ENCODE data around the gene FAM120A. TPM values are rescaled to one million over a fixed set of nuclear protein-coding genes. Genes with fewer than 3 reads are reported as not detected.
A peak's percentile ranks its signal among the peaks of the same experiment; 100 is the strongest.

Gene FAM120A
- total RNA-seq, 2 donors from 2014 or later = 38.3 to 46.1 TPM

DNA sequence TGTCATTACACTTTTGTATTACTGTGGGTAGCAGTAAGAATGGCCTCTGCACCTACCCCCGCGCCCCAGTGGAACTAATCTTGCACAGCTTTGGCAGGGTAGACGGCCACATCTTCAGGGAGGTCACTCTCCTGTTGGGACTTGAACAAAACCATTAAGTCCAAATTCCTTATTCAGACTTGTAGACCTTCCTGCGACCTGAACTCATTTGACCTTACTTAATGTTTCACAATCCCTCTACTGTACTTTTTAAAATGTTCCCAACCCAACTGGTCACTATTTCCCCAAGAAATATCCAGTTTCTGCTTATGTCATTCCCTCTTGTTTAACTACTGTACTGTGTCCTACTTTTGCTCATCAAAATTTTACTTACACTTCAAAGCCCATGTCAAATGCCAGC is 7.2 kb downstream of the FAM120A start:
- DNase-seq = no peak
- no peaks in the 10 kb centered on the region for H3K9me3 ChIP-seq (ENCODE audit: control insufficient read depth, low read length)
- TF ChIP-seq CTCF (conservative IDR thresholded peaks at IDR 0.05) = no peak
- no peak overlapping the region for H3K27ac ChIP-seq (ENCODE audit: low read depth, low read length)
- WGBS, 2 experiments (ENCODE audit: insufficient coverage in 1 of 2, insufficient read length in 1 of 2) = 90 to 93% methylated on average over 2 to 4 of the region's 4 CpGs
- no peaks in the 10 kb centered on the region for H3K9me3 Mint-ChIP-seq
- H3K4me1 ChIP-seq (ENCODE audit: control insufficient read depth, insufficient read depth, low read length) = no peaks in the 10 kb centered on the region
- peak overlapping the region; percentile 25 for H3K27ac Mint-ChIP-seq
- H3K4me1 Mint-ChIP-seq = peaks cover 35% of the 10 kb centered on the region
- H3K36me3 ChIP-seq (ENCODE audit: control insufficient read depth, insufficient read depth, low read length) = peaks cover 9% of the 10 kb centered on the region
- H3K4me3 ChIP-seq (ENCODE audit: low read length) = no peak overlapping the region
- no peaks in the 10 kb centered on the region for H3K27me3 ChIP-seq (ENCODE audit: control insufficient read depth, insufficient read depth, low read length, poor library complexity, severe bottlenecking)
- no peak overlapping the region for H3K9ac ChIP-seq (ENCODE audit: extremely low read depth, low read length, poor library complexity, severe bottlenecking)
- H3K4me3 Mint-ChIP-seq = no peak overlapping the region
- H3K27me3 Mint-ChIP-seq (ENCODE audit: insufficient read depth) = no peaks in the 10 kb centered on the region
- H3K36me3 Mint-ChIP-seq (ENCODE audit: low read depth) = peaks cover 3% of the 10 kb centered on the region

- no peaks in the 10 kb centered on the region for H3K9me3 ChIP-seq (ENCODE audit: control insufficient read depth, low read length)
- H3K27ac Mint-ChIP-seq = peak overlapping the region; percentile 8
- H3K9ac ChIP-seq (ENCODE audit: extremely low read depth, low read length, poor library complexity, severe bottlenecking) = no peak overlapping the region
- peaks cover 9% of the 10 kb centered on the region for H3K36me3 ChIP-seq (ENCODE audit: control insufficient read depth, insufficient read depth, low read length)
- H3K27me3 Mint-ChIP-seq (ENCODE audit: insufficient read depth) = no peaks in the 10 kb centered on the region
- no peaks in the 10 kb centered on the region for H3K4me1 ChIP-seq (ENCODE audit: control insufficient read depth, insufficient read depth, low read length)
- H3K27ac ChIP-seq (ENCODE audit: low read depth, low read length) = no peak overlapping the region
- H3K4me3 ChIP-seq (ENCODE audit: low read length) = no peak overlapping the region
- DNase-seq = no peak
- no peak for TF ChIP-seq CTCF (conservative IDR thresholded peaks at IDR 0.05)
- no peak overlapping the region for H3K4me3 Mint-ChIP-seq
- H3K27me3 ChIP-seq (ENCODE audit: control insufficient read depth, insufficient read depth, low read length, poor library complexity, severe bottlenecking) = no peaks in the 10 kb centered on the region
- H3K9me3 Mint-ChIP-seq = no peaks in the 10 kb centered on the region
- peaks cover 37% of the 10 kb centered on the region for H3K4me1 Mint-ChIP-seq
- H3K36me3 Mint-ChIP-seq (ENCODE audit: low read depth) = peaks cover 3% of the 10 kb centered on the region
These were observed 8.0 kb downstream of the FAM120A start for GRCh38 chr9:93459432-93459847.

- Mint-ChIP-seq H3K27me3 (ENCODE audit: insufficient read depth) (no peaks in the 10 kb centered on the region), H3K4me1 (peaks cover 49% of the 10 kb centered on the region), H3K27ac (peak overlapping the region; percentile 30), H3K36me3 (ENCODE audit: low read depth) (peaks cover 3% of the 10 kb centered on the region), H3K9me3 (no peaks in the 10 kb centered on the region), H3K4me3 (no peak overlapping the region)
- H3K36me3 ChIP-seq (ENCODE audit: control insufficient read depth, insufficient read depth, low read length) = peaks cover 9% of the 10 kb centered on the region
- no peaks in the 10 kb centered on the region for H3K9me3 ChIP-seq (ENCODE audit: control insufficient read depth, low read length)
- DNase-seq = no peak
- H3K27me3 ChIP-seq (ENCODE audit: control insufficient read depth, insufficient read depth, low read length, poor library complexity, severe bottlenecking) = no peaks in the 10 kb centered on the region
- H3K4me1 ChIP-seq (ENCODE audit: control insufficient read depth, insufficient read depth, low read length) = no peaks in the 10 kb centered on the region
- no peak overlapping the region for H3K27ac ChIP-seq (ENCODE audit: low read depth, low read length)
- TF ChIP-seq CTCF (conservative IDR thresholded peaks at IDR 0.05) = no peak
- no peak overlapping the region for H3K4me3 ChIP-seq (ENCODE audit: low read length)
- no peak overlapping the region for H3K9ac ChIP-seq (ENCODE audit: extremely low read depth, low read length, poor library complexity, severe bottlenecking)
- WGBS, 2 experiments (ENCODE audit: insufficient coverage in 1 of 2, insufficient read length in 1 of 2) = 92 to 96% methylated on average over 3 of the region's 3 CpGs
These were observed 9.4 kb downstream of the FAM120A start for GRCh38 chr9:93460689-93461413.

Measured in endodermal cell (in vitro differentiated cells).